OCI-LY3 (cell line): ENCODE results near the gene IRAK2.
"Not testable (repeated sequence)": the region's sequence is repeated elsewhere in the genome, so short reads cannot be mapped to it uniquely, and the experiment has no call there.

Experiments
- H2AFZ ChIP-seq: fragments of 200-600, 300-600 bp; shearing (Covaris generic); 2 replicates; pipeline ENCODE4 v1.6.0; 2014; ENCODE audit warnings: antibody characterized with exemption, low read depth, low read length
- H3K27ac ChIP-seq: fragments of 200-600, 300-600 bp; sonication (generic); 2 replicates; pipeline ENCODE4 v1.5.1; 2014; ENCODE audit warnings: mild to moderate bottlenecking, low read length, moderate library complexity, mixed read lengths
- H3K27me3 ChIP-seq: fragments of 200-600, 300-600 bp; sonication (generic); 2 replicates; pipeline ENCODE4 v1.6.1; 2014; ENCODE audit warnings: low read depth, low read length, mixed read lengths
- H3K36me3 ChIP-seq: fragments of 200-600, 300-600 bp; sonication (generic); replicated peaks from 2 replicates; pipeline ENCODE3; 2014; ENCODE audit warnings: low read depth, low read length, mixed read lengths
- H3K4me1 ChIP-seq: fragments of 300-600, 200-600 bp; sonication (generic); 2 replicates; pipeline ENCODE4 v1.6.1; 2014; ENCODE audit warnings: low read length, mixed read lengths
- H3K4me2 ChIP-seq: fragments of 200-600, 300-600 bp; sonication (generic); 2 replicates; pipeline ENCODE4 v1.6.1; 2014; ENCODE audit warnings: low read length, mixed read lengths
- H3K4me3 ChIP-seq: fragments of 300-600, 200-600 bp; sonication (generic); 2 replicates; pipeline ENCODE4 v1.5.1; 2014; ENCODE audit warnings: antibody characterized with exemption, mild to moderate bottlenecking, low read length, moderate library complexity
- H3K79me2 ChIP-seq: fragments of 300-600, 200-600 bp; shearing (Covaris generic); 2 replicates; pipeline ENCODE4 v1.6.1; 2014; ENCODE audit warnings: mild to moderate bottlenecking, low read length, mixed read lengths
- H3K9ac ChIP-seq: fragments of 300-600, 200-600 bp; shearing (Covaris generic); 2 replicates; pipeline ENCODE4 v1.6.0; 2014; ENCODE audit warnings: mild to moderate bottlenecking, low read length, moderate library complexity
- H3K9me3 ChIP-seq: fragments of 200-600, 300-600 bp; shearing (Covaris generic); 2 replicates; pipeline ENCODE4 v1.6.1; 2014; ENCODE audit warnings: low read length, mixed read lengths; ENCODE audit not compliant: insufficient read depth
- H4K20me1 ChIP-seq: fragments of 200-600, 300-600 bp; sonication (generic); 2 replicates; pipeline ENCODE4 v1.6.1; 2016; ENCODE audit warnings: low read length, mixed read lengths; ENCODE audit not compliant: insufficient read depth
- CTCF ChIP-seq: fragments of 200-600, 300-600 bp; sonication (generic); IDR thresholded peaks from 2 replicates; pipeline ENCODE4 v1.5.1; 2014; ENCODE audit warnings: antibody characterized with exemption, low read length, low read depth
- EZH2phosphoT487 ChIP-seq: fragments of 200-600 bp; shearing (Covaris generic); IDR thresholded peaks from 2 replicates; pipeline ENCODE4 v1.6.1; 2018; ENCODE audit warnings: antibody characterized with exemption, mixed run types, low read depth

IRAK2 gene

GRCh38 chr3:10260211-10260701, 95.5 kb downstream of the IRAK2 start:
- Histone ChIP-seq H3K4me1 (no peaks in the 10 kb centered on the region), H3K79me2 (peaks cover 76% of the 10 kb centered on the region), H3K27me3 (no peaks in the 10 kb centered on the region), H4K20me1 (peaks cover 21% of the 10 kb centered on the region), H3K36me3 (peaks cover 47% of the 10 kb centered on the region), H2AFZ (no peak overlapping the region), H3K4me2 (no peak overlapping the region), H3K4me3 (no peak overlapping the region), H3K9me3 (no peaks in the 10 kb centered on the region), H3K9ac (no peak overlapping the region), H3K27ac (no peak overlapping the region)
- TF ChIP-seq EZH2phosphoT487 = no peak
- no peak for TF ChIP-seq CTCF

- TF ChIP-seq CTCF = no peak
- no peak for TF ChIP-seq EZH2phosphoT487
- H3K4me1 ChIP-seq = no peaks in the 10 kb centered on the region
- H4K20me1 ChIP-seq = peaks cover 30% of the 10 kb centered on the region
- no peak overlapping the region for H3K4me3 ChIP-seq
- peaks cover 45% of the 10 kb centered on the region for H3K36me3 ChIP-seq
- H3K9me3 ChIP-seq = no peaks in the 10 kb centered on the region
- H3K79me2 ChIP-seq = peaks cover 74% of the 10 kb centered on the region
- H3K27me3 ChIP-seq = no peaks in the 10 kb centered on the region
- H3K4me2 ChIP-seq = no peak overlapping the region
- no peak overlapping the region for H3K9ac ChIP-seq
- no peak overlapping the region for H3K27ac ChIP-seq
- no peak overlapping the region for H2AFZ ChIP-seq
Observed at GRCh38 chr3:10262027-10262426, 97.3 kb downstream of the IRAK2 start.

GRCh38 chr3:10263646-10264363, 99.1 kb downstream of the IRAK2 start:
- peaks cover 39% of the 10 kb centered on the region for H4K20me1 ChIP-seq
- H3K9me3 ChIP-seq = no peaks in the 10 kb centered on the region
- peaks cover 54% of the 10 kb centered on the region for H3K36me3 ChIP-seq
- H3K9ac ChIP-seq = no peak overlapping the region
- no peak overlapping the region for H3K4me2 ChIP-seq
- peaks cover 85% of the 10 kb centered on the region for H3K79me2 ChIP-seq
- TF ChIP-seq CTCF = peak; percentile 24; the same call in 1 of the 2 replicates
- no peak for TF ChIP-seq EZH2phosphoT487
- H3K27ac ChIP-seq = no peak overlapping the region
- H3K27me3 ChIP-seq = no peaks in the 10 kb centered on the region
- no peaks in the 10 kb centered on the region for H3K4me1 ChIP-seq
- no peak overlapping the region for H2AFZ ChIP-seq
- H3K4me3 ChIP-seq = no peak overlapping the region

- Histone ChIP-seq H3K79me2 (peaks cover 87% of the 10 kb centered on the region), H3K36me3 (peaks cover 57% of the 10 kb centered on the region), H3K4me1 (no peaks in the 10 kb centered on the region), H3K4me2 (no peak overlapping the region), H3K4me3 (no peak overlapping the region), H4K20me1 (peaks cover 44% of the 10 kb centered on the region), H2AFZ (no peak overlapping the region), H3K9me3 (no peaks in the 10 kb centered on the region), H3K9ac (no peak overlapping the region), H3K27ac (no peak overlapping the region), H3K27me3 (no peaks in the 10 kb centered on the region)
- TF ChIP-seq EZH2phosphoT487 = no peak
- TF ChIP-seq CTCF = no peak
Observed at GRCh38 chr3:10265833-10266232, 101.1 kb downstream of the IRAK2 start.

- not testable (repeated sequence) for H3K4me1 ChIP-seq, H3K9me3 ChIP-seq, H3K27me3 ChIP-seq, H3K4me2 ChIP-seq, H3K9ac ChIP-seq, H3K27ac ChIP-seq, H3K4me3 ChIP-seq, H2AFZ ChIP-seq
- H3K36me3 ChIP-seq = peaks cover 54% of the 10 kb centered on the region
- peaks cover 41% of the 10 kb centered on the region for H4K20me1 ChIP-seq
- peaks cover 90% of the 10 kb centered on the region for H3K79me2 ChIP-seq
Observed at GRCh38 chr3:10266936-10267335, 102.2 kb downstream of the IRAK2 start.
